Brain microvascular endothelial cell (primary cell): ENCODE data around the gene IL11.

Experiments used
- DNase-seq: peaks from one replicate; pipeline ENCODE4 v3.0.0-alpha.2; 2020
- H3K27ac ChIP-seq: fragments of 250-450 bp; sonication (Bioruptor Pico); 2 replicates; pipeline ENCODE4 v1.5.1; 2020; ENCODE audit warnings: mild to moderate bottlenecking, moderate library complexity
- H3K27me3 ChIP-seq: fragments of 250-450 bp; sonication (Bioruptor Pico); replicated peaks from 2 replicates; pipeline ENCODE4 v1.5.1; 2020; ENCODE audit warnings: mild to moderate bottlenecking
- H3K36me3 ChIP-seq: fragments of 250-450 bp; sonication (Bioruptor Pico); replicated peaks from 2 replicates; pipeline ENCODE4 v1.5.1; 2020; ENCODE audit warnings: mild to moderate bottlenecking
- H3K4me3 ChIP-seq: 2 replicates; pipeline ENCODE4 v1.5.1; 2011; ENCODE audit warnings: low read depth, mild to moderate bottlenecking, control low read depth, low read length, moderate library complexity
- CTCF ChIP-seq: IDR thresholded peaks from 2 replicates; pipeline ENCODE4 v1.5.1; 2011; ENCODE audit warnings: low read depth, mild to moderate bottlenecking, moderate library complexity, low read length, control low read depth, inconsistent platforms; ENCODE audit errors: missing control alignments
- in situ Hi-C: cut with HindIII; loops from 2 replicates; pipeline ENCODE4 v1.10.0; 2017; ENCODE audit warnings: low sequenced_read_pairs, low pct_ligation_motif_present

The IL11 gene

GRCh38 chr19:55325172-55325571 lies 45.1 kb downstream of the IL11 start, which contains the start of gene TMEM150B:
TMEM150B (minus strand) TSS chr19:55325341; CDS start chr19:55321036, 4,305 bp downstream.
- no peak within 1 kb of the TSS for H3K27ac ChIP-seq
- H3K36me3 ChIP-seq = no peaks in the 10 kb centered on the region
- no peaks in the 10 kb centered on the region for H3K27me3 ChIP-seq
- H3K4me3 ChIP-seq = no peak within 1 kb of the TSS
- in situ Hi-C loops = no loop called here
- no peak for TF ChIP-seq CTCF
- DNase-seq = no peak

GRCh38 chr19:55324662-55325061 lies 45.6 kb downstream of the IL11 start:
- TF ChIP-seq CTCF = no peak
- Histone ChIP-seq H3K36me3 (no peaks in the 10 kb centered on the region), H3K4me3 (no peak overlapping the region), H3K27ac (no peak overlapping the region), H3K27me3 (no peaks in the 10 kb centered on the region)
- DNase-seq = no peak
- in situ Hi-C loops = no loop called here

- in situ Hi-C loops = no loop called here
- H3K27ac ChIP-seq = no peak overlapping the region
- no peak for TF ChIP-seq CTCF
- no peak overlapping the region for H3K4me3 ChIP-seq
- H3K36me3 ChIP-seq = no peaks in the 10 kb centered on the region
- no peak for DNase-seq
- H3K27me3 ChIP-seq = no peaks in the 10 kb centered on the region
Observed at GRCh38 chr19:55322204-55322885, 47.9 kb downstream of the IL11 start.

GRCh38 chr19:55321466-55322137 lies 48.7 kb downstream of the IL11 start:
- in situ Hi-C loops = no loop called here
- no peak overlapping the region for H3K27ac ChIP-seq

GRCh38 chr19:55320844-55321419 lies 49.3 kb downstream of the IL11 start:
- Histone ChIP-seq H3K27me3 (no peaks in the 10 kb centered on the region), H3K36me3 (no peaks in the 10 kb centered on the region), H3K4me3 (no peak overlapping the region), H3K27ac (no peak overlapping the region)
- in situ Hi-C loops = no loop called here
- TF ChIP-seq CTCF = no peak
- no peak for DNase-seq

More at GRCh38 chr19:55321466-55322137, 48.7 kb downstream of the IL11 start:
- no peak overlapping the region for H3K4me3 ChIP-seq
- TF ChIP-seq CTCF = no peak
- DNase-seq = no peak
- H3K36me3 ChIP-seq = no peaks in the 10 kb centered on the region
- H3K27me3 ChIP-seq = no peaks in the 10 kb centered on the region
